ENCODE data around the gene TRIM27.
A peak's percentile ranks its signal among the peaks of the same experiment; 100 is the strongest.
"Not testable (repeated sequence)": the region's sequence is repeated elsewhere in the genome, so short reads cannot be mapped to it uniquely, and the experiment has no call there.

Gene TRIM27

GRCh38 chr6:28896505-28897368, 27.0 kb downstream of the TRIM27 start:
- DNase-seq (ENCODE audit: low spot score) = peak; percentile 72

DNA sequence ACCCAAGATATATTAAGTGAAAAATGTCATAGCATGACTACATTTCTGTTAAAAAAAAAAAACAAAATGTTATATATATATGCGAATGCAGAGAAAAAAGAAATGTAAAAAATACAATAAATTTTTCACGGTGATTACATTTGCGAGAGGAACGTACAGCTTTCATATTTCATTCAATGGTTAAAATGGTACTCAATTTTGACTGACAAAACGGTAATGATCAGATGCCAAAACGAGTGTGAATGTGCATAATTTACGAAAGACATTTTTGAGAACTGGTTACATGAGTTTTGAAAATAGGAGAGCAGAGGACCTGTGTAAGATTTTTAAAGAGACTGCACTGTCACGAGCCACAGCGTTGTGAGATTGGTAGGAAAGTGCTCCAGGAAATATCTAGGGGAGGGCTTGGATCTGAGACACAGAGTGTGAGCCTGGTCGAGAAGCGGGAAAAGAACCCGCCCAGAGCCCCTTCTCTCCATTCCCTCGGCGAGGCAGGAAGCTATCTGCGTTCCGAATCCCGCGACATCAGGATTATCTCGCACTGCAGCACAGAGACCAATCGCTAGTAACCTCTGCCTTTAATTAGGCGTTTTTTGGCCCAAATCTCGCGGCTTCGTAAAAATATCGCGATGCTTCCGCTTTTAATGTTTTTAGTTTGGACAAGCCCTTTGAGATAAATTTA, 28.5 kb downstream of the TRIM27 start:
- peak; percentile 98 for DNase-seq (ENCODE audit: low spot score)

GRCh38 chr6:28893172-28893799, 30.5 kb downstream of the TRIM27 start:
- no peak for DNase-seq (ENCODE audit: low spot score)

DNA sequence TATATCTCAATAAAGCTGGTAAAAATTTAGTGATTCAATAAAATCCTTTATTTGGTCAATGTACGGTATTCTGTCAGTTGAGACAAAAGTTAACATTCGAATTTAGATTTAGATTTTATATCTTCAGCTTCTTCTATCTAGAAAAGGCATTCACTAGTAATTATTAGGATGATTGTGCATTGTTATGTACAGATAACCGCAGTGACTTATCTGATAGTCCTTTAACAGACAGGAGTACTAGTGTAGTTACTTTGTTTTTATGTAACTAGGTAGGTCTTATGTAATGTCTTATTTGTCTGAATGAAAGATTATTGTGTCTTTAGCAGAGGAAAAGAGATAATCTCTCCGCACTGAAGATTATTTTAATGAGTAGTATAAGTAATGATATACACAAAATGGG, 31.3 kb downstream of the TRIM27 start:
- no peak for DNase-seq (ENCODE audit: low spot score)

GRCh38 chr6:28887796-28888496, 35.8 kb downstream of the TRIM27 start:
- no peak for DNase-seq (ENCODE audit: low spot score)

- DNase-seq (ENCODE audit: low spot score) = no peak
Observed at GRCh38 chr6:28886079-28886439, 37.7 kb downstream of the TRIM27 start.

DNA sequence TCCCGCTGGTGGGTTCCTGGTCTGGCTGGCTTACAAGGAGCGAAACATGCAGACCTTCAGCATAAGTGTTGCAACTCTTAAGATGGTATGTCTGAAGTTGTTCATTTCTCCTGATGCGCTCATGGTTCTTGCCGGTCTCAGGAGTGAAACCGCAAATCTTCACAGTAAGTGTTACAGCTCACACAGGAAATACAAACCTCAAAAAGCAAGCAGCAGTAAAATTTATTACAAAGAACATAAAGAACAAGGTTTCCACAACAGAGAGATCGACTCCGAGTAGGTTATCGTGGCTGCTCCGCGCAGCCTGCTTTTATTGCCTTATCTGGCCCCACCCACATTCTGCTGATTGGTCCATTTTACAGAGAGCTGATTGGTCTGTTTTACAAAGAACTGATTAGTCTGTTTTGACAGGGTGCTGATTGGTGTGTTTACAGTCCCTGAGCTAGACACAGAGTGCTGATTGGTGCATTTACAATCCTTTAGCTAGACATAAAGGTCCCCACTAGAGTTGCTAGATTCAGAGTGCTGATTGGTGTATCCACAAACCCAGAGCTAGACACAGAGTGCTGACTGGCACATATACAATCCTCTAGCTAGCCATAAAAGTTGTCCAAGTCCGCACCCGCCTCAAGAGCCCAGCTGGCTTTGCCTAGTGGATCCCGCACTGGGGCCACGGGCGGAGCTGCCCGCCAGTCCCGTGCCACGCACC, 39.2 kb downstream of the TRIM27 start:
- DNase-seq (ENCODE audit: low spot score) = no peak

- DNase-seq (ENCODE audit: low spot score) = peak; percentile 80
Observed at GRCh38 chr6:28880894-28881780, 42.6 kb downstream of the TRIM27 start.

DNA sequence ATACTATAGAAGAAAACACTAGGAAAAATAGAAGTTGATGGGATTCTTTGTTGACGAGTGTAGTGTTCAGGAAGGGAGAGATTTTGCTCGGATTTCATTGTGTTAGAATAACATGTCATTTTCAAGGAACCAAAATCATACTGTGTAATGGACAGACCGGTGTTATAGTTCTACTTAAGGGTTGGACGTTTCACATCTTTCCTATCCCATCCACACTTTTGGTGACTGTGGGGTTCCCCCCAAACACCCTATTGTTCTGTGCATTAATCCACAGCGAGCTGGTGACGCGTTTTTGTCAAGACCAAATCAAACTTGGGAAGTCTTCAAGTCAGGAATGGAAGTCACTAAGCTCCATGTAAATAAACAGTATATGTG, 43.3 kb downstream of the TRIM27 start:
- DNase-seq (ENCODE audit: low spot score) = no peak

DNA sequence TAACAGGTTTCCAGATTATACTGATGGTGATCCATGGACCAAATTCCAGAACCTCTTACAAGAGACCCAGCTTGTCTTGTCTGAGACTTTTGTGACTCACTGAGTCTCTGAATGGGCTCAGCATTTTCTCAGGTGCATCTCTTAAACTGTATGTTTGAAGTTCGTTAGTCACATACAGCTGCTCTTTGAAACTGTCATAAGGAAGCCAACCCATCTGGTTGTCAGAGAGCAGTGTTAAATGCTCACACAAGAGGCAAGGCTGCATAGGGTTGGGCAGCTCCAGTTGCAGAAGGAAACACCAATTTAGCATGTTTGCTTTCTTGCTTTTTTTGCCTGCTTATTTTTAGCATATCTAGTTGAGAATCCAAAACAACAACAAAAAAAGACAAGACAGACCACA, 47.1 kb downstream of the TRIM27 start:
- no peak for DNase-seq (ENCODE audit: low spot score)

DNA sequence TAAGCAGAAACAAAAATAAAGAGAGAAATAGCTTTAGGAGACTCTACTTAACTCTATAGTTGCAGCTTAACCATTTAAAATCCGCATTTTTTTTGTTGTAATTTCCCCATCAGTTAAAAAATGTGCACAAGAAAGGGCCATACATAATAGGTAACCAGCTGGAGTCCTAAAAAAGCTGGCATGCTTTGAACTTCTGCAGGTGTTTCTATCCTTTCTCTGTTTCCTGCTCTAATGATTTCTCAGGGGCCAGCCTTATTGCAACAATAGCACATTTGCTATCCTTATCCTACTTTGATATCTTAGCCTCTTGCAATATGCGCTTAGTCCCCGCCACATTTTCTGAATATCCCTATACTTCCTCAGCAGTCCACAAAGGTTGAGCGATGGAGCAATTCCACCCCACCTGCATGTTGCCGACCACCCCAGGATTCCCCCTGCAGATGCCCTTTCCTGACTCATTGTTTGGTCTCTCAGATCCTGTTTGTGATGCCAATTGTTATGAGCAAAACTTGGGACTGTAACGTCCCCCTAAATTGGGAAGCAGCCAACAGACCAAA, 48.5 kb downstream of the TRIM27 start:
- DNase-seq (ENCODE audit: low spot score) = no peak

GRCh38 chr6:28872157-28872817, 51.5 kb downstream of the TRIM27 start:
- not testable (repeated sequence) for DNase-seq (ENCODE audit: low spot score)

GRCh38 chr6:28871335-28872156, 52.2 kb downstream of the TRIM27 start:
- DNase-seq (ENCODE audit: low spot score) = no peak

DNA sequence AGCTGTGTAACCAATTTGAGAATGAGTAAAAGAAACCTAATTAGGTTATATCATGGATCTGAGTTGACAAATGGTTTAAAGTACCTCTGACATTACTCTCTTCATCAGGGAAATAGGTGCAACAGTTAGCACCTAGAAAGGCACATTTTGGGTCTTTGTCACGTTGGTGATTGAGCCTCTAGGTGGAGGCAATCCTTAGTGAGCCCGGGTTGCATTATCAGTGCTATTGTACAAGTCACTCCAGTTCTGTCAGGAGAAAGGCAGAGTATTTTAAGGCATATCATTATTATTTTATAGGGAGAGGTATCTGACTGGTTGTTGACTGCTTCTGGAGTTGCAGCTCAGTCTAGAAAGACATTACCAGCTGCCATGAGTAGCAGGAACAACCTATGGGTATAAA, 54.9 kb downstream of the TRIM27 start:
- no peak for DNase-seq (ENCODE audit: low spot score)

- no peak for DNase-seq (ENCODE audit: low spot score)
Observed at GRCh38 chr6:28867086-28867409, 56.7 kb downstream of the TRIM27 start.

GRCh38 chr6:28866205-28867085, 57.3 kb downstream of the TRIM27 start:
- DNase-seq (ENCODE audit: low spot score) = peak; percentile 70

DNA sequence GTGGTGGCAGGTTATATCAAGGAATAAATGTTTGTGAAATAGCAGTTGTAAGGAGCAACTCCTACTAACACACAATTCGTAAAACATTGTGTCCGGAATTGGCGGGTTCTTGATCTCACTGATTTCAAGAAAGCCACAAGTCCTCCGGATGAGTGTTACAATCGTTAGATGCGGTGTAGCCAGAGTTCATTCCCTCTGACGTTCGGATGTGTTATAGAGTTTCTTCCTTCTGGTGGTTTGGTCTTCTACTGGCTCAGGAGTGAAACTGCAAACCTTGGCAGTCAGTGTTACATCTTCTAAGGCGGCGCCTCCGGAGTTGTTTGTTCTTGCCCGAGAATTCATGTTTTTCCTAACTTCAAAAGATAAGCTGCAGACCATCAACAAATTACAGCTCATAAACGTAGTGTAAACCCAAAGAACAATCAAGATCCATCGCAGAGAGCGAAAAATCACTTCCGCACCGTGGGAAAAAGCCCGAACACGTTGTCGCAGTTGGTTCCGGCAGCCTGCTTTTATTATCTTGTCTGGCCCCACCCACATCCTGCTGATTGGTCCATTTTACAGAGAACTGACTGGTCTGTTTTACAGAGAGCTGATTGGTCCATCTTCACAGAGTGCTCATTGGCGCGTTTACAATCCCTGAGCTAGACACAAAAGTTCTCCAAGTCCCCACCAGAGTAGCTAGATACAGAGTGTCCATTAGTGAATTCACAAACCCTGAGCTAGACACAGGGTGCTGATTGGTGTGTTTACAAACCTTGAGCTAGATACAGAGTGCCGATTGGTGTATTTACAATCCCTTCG, 58.2 kb downstream of the TRIM27 start:
- DNase-seq (ENCODE audit: low spot score) = peak; percentile 23
